Gastroesophageal sphincter (tissue), 4 donors: Measurements from ENCODE around the gene IQGAP2. TPM values are rescaled to one million over a fixed set of nuclear protein-coding genes. Genes with fewer than 3 reads are reported as not detected.

Experiments used
- ATAC-seq: fragments of 150-250 bp; one replicate; pipeline ENCODE4 v1.9.1; 2016; ENCODE audit warnings: mild to moderate bottlenecking, moderate library complexity
- H3K27ac ChIP-seq, 4 donors: fragments of 200-600 bp; sonication (generic) in 3 of 4; 1 replicate in 3 of 4; 2 replicates in 1 of 4; pipeline ENCODE4 v1.5.1; 2016 to 2019
- H3K27me3 ChIP-seq: fragments of 200-600 bp; sonication (generic); one replicate; pipeline ENCODE4 v1.5.1; 2019
- H3K36me3 ChIP-seq, 2 donors: fragments of 200-600 bp; sonication (generic); one replicate each; pipeline ENCODE4 v1.5.1; 2019; ENCODE audit warnings: control low read depth in 1 of 2
- H3K4me1 ChIP-seq, 3 donors: fragments of 200-600 bp; sonication (generic); 1 replicate in 2 of 3; 2 replicates in 1 of 3; pipeline ENCODE4 v1.5.1; 2016 to 2019; ENCODE audit warnings: control low read depth in 2 of 3
- H3K4me3 ChIP-seq, 2 donors: fragments of 200-600 bp; sonication (generic); one replicate each; pipeline ENCODE4 v1.5.1; 2019; ENCODE audit warnings: mild to moderate bottlenecking in 1 of 2, moderate library complexity in 1 of 2
- H3K9me3 ChIP-seq, 3 donors: fragments of 200-600 bp; sonication (generic); one replicate each; pipeline ENCODE4 v1.5.1; 2017 to 2019; ENCODE audit warnings: control low read depth in 2 of 3
- EP300 ChIP-seq: sonication (generic); formaldehyde crosslinking; IDR thresholded peaks from one replicate; pipeline ENCODE4 v1.6.1; 2017; ENCODE audit warnings: antibody characterized with exemption, mild to moderate bottlenecking
- POLR2A ChIP-seq, 2 donors: fragments of 450-650 bp; IDR thresholded peaks; one replicate each; pipeline ENCODE4 v1.6.1; 2017; ENCODE audit warnings: antibody characterized with exemption in 2 of 2, mild to moderate bottlenecking in 2 of 2, moderate library complexity in 1 of 2
- POLR2AphosphoS5 ChIP-seq: sonication (generic); formaldehyde crosslinking; IDR thresholded peaks from one replicate; pipeline ENCODE4 v1.6.1; 2017; ENCODE audit warnings: antibody characterized with exemption
- WGBS, 2 donors: methylation state at CpG; one replicate each; pipeline ENCODE4 v1.1.5; 2018; ENCODE audit warnings: low coverage in 1 of 2; 5-methylcytosine and 5-hydroxymethylcytosine counted together
- total RNA-seq, 4 donors: library from RNA; depleted of rRNA; stranded (reverse); fragments of >200 nt; gene quantifications; one replicate each; pipeline ENCODE4 v1.1.0, GENCODE V29; 2016
- TF ChIP-seq, protein P1 (sequence below), 4 experiments: fragments of 200-600 bp in 2 of 4; fragments of 450-650 bp in 2 of 4; sonication (generic) in 1 of 4; IDR thresholded peaks; one replicate each; pipeline ENCODE4 v1.5.1; 2017 to 2019; ENCODE audit warnings: antibody characterized with exemption in 4 of 4, mild to moderate bottlenecking in 2 of 4, moderate library complexity in 2 of 4

Gene IQGAP2
- total RNA-seq, 4 donors from 2014 or later, result 15.7 to 34.4 (median 25.8) TPM

DNA sequence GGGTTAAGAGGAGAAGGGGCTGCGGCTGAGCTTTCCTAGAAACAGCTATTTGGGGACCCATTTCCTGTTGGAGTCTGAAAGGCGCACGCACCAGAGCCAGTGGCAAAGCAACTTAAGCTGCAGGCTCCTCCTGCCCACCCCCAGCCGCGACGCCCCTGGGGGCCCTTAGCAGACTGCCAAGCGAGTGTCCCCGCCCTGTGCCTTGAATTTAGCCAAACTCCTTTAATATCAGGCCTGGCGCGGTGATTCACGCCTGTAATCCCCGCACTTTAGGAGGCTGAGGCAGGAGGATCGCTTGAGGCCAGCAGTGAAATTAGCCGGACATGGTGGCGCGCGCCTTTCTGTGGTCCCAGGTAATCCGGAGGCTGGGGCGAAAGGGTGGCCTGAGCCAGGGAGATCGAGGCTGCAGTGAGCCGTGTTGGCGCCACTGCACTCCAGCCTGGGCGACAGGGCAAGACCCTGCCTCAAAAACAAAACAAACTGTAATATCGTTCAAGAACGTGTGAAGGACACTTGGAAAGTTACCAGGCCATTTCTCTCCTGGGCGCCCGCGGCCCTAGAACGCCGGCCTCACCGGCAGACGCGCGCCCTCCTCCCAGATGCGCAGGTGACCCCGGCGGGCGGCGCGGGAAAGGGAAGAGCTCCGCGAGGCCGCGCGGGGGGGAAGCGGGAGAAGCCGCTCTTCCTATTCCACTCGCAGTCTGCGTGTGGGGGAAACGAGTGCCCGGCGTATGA lies 311.8 kb downstream of the IQGAP2 start:
- no peak for ATAC-seq
- TF ChIP-seq EP300, result no peak
- no peak for TF ChIP-seq POLR2AphosphoS5
- TF ChIP-seq, protein P1, sequence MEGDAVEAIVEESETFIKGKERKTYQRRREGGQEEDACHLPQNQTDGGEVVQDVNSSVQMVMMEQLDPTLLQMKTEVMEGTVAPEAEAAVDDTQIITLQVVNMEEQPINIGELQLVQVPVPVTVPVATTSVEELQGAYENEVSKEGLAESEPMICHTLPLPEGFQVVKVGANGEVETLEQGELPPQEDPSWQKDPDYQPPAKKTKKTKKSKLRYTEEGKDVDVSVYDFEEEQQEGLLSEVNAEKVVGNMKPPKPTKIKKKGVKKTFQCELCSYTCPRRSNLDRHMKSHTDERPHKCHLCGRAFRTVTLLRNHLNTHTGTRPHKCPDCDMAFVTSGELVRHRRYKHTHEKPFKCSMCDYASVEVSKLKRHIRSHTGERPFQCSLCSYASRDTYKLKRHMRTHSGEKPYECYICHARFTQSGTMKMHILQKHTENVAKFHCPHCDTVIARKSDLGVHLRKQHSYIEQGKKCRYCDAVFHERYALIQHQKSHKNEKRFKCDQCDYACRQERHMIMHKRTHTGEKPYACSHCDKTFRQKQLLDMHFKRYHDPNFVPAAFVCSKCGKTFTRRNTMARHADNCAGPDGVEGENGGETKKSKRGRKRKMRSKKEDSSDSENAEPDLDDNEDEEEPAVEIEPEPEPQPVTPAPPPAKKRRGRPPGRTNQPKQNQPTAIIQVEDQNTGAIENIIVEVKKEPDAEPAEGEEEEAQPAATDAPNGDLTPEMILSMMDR (IDR thresholded peaks at IDR 0.05), result no peak
- no peak for TF ChIP-seq POLR2A (IDR thresholded peaks at IDR 0.05)
- Histone ChIP-seq H3K9me3 (no peaks in the 10 kb centered on the region), H3K36me3 (no peaks in the 10 kb centered on the region), H3K4me1 (peaks cover 0 to 31% (median 0%) of the 10 kb centered on the region in 3 donors), H3K4me3 (peak overlapping the region; percentile 61 to 74), H3K27ac (peak overlapping the region in 3 of 4 donors; percentile 55 to 77 (median 61)), H3K27me3 (peaks cover 34% of the 10 kb centered on the region)
- 11 to 18% methylated on average over 8 to 15 of the region's 52 CpGs for whole genome bisulfite sequencing, 2 donors

DNA sequence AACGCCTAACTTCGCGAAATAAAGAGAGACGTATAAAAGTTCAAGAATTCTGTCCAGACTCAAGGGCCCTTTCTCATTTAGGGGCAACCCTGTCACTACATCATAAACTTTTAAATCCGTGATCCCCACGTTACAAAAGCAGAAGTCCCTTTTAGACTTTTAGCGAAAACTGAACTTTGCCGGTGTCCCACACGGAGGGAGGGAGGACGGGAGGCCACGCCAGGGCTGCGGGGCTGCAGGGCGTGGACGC lies 312.3 kb downstream of the IQGAP2 start:
- Histone ChIP-seq H3K27me3 (peaks cover 34% of the 10 kb centered on the region), H3K27ac (peak overlapping the region in 3 of 4 donors; percentile 55 to 77 (median 61)), H3K9me3 (no peaks in the 10 kb centered on the region), H3K4me3 (peak overlapping the region; percentile 61 to 74), H3K36me3 (no peaks in the 10 kb centered on the region), H3K4me1 (peaks cover 0 to 31% (median 0%) of the 10 kb centered on the region in 3 donors)
- no peak for ATAC-seq
- WGBS, 2 donors, result 2% methylated on average over 13 of the region's 14 CpGs; no CpG with 5 or more reads in 1 of the 2 donors
- TF ChIP-seq, protein P1 (IDR thresholded peaks at IDR 0.05), result no peak
- TF ChIP-seq POLR2AphosphoS5 (no peak), EP300 (no peak)

DNA sequence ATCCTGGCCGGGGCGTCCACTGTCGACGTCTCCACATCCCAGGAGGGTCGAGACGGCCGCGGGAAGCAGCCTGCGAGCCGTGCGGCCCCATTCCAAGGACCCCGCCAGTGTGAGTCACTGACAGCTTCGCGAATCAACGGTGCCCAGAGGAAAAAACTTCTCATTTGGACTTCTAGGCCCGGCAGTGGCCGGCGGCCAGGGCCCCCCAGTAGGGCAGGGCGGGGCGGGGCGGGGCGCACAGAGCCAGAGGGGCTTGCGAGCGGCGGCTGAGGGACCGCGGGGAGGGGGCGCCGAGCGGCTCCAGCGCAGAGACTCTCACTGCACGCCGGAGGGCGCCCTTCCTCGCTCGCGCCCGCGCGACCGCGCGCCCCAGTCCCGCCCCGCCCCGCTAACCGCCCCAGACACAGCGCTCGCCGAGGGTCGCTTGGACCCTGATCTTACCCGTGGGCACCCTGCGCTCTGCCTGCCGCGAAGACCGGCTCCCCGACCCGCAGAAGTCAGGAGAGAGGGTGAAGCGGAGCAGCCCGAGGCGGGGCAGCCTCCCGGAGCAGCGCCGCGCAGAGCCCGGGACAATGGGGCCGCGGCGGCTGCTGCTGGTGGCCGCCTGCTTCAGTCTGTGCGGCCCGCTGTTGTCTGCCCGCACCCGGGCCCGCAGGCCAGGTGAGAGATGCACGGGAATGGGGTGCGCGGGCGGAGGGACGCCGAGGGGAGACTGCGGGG lies 312.8 kb downstream of the IQGAP2 start, which contains the start of gene F2R:
F2R (plus strand) TSS at position 391 of the 720 bp plus-strand sequence; CDS start at position 573, 182 bp downstream.
- Histone ChIP-seq H3K27me3 (peaks cover 34% of the 10 kb centered on the region), H3K27ac (peak within 1 kb of the TSS in 3 of 4 donors; percentile 55 to 77 (median 61)), H3K9me3 (no peaks in the 10 kb centered on the region), H3K36me3 (no peaks in the 10 kb centered on the region), H3K4me3 (peak within 1 kb of the TSS; percentile 61 to 74), H3K4me1 (peaks cover 0 to 31% (median 0%) of the 10 kb centered on the region in 3 donors)
- 0% methylated on average over 5 of the region's 82 CpGs; no CpG with 5 or more reads in 1 of the 2 donors for WGBS, 2 donors
- peak; percentile 71 for ATAC-seq
- TF ChIP-seq, protein P1 (IDR thresholded peaks at IDR 0.05), result peak in 2 of 4 experiments; percentile 23 to 64
- no peak for TF ChIP-seq EP300

DNA sequence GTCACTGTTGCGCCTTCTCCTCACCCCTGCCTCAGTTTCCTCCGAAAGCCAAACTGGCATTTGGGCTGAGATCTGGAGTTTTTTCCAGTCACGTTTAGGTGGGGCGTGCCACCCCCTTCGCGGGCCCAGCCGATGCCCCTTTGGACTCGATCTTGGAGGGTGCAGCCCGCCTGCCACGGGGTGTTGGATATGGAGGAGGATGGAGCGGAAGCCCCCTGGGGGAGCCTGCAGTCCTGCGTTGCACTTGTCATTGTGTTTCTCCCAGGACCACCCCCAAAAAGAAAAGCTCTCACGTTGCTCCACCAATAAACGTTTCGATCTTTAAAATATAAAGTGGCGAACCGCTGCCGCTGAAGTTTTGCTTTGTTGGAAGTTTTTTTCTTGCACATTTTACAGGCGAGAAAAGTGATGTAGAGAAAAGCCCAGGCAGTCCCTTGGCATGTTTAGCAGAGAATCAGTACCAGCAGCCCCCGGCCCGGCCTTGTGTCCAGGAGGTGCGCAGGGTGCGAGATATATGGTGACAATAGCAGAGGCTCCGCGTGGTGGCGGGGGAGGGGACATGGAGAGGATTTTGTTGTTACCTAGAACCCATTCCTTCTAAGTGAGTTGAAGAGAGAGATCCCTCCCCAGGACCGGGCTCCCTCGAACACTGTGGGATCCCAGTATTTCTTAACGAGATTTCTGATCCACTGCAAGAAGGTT lies 313.5 kb downstream of the IQGAP2 start:
- no peak for ATAC-seq
- Histone ChIP-seq H3K27ac (peak overlapping the region in 3 of 4 donors; percentile 55 to 77 (median 61)), H3K4me1 (peaks cover 0 to 31% (median 0%) of the 10 kb centered on the region in 3 donors), H3K4me3 (peak overlapping the region; percentile 61 to 74), H3K36me3 (no peaks in the 10 kb centered on the region), H3K27me3 (peaks cover 34% of the 10 kb centered on the region), H3K9me3 (no peaks in the 10 kb centered on the region)
- WGBS, 2 donors, result 6 to 12% methylated on average over 8 to 16 of the region's 29 CpGs
- TF ChIP-seq POLR2AphosphoS5 (no peak), EP300 (no peak), POLR2A (IDR thresholded peaks at IDR 0.05) (no peak)
- TF ChIP-seq, protein P1 (IDR thresholded peaks at IDR 0.05), result no peak
